ENCODE results near the gene MTF2. TPM values are rescaled to one million over a fixed set of nuclear protein-coding genes. Genes with fewer than 3 reads are reported as not detected.
A peak's percentile ranks its signal among the peaks of the same experiment; 100 is the strongest.

The MTF2 gene
- total and polyA plus RNA-seq, 9 of the 15 experiments (the other 6 are each of a cell fraction or from before 2014, with no cell fraction given): 29.3 to 124 (median 57.7) TPM

GRCh38 chr1:93061895-93062792 lies 16.9 kb upstream of the MTF2 start (continued):
- TF ChIP-seq DACH1 (IDR thresholded peaks at IDR 0.05; ENCODE audit: partially characterized antibody) (peak; percentile 88), MAFF (IDR thresholded peaks at IDR 0.05; ENCODE audit: low read length) (no peak), CC2D1A (IDR thresholded peaks at IDR 0.05) (peak; percentile 74; the same call in 1 of the 2 replicates), RAD21 (CRISPR knock-in tag; conservative IDR thresholded peaks at IDR 0.05 in 1 of 2, IDR thresholded peaks at IDR 0.05 in 1 of 2) (peak; percentile 96), ZNF586 (CRISPR knock-in tag; conservative IDR thresholded peaks at IDR 0.05) (no peak), ZNF121 (CRISPR knock-in tag; conservative IDR thresholded peaks at IDR 0.05) (0 out of 2 replicates have a peak, but pooled peaks have one; percentile 34), FOSL1 (tag; conservative IDR thresholded peaks at IDR 0.05) (peak; percentile 33), HBP1 (CRISPR knock-in tag; IDR thresholded peaks at IDR 0.05) (no peak)
- TF ChIP-seq, protein P1, sequence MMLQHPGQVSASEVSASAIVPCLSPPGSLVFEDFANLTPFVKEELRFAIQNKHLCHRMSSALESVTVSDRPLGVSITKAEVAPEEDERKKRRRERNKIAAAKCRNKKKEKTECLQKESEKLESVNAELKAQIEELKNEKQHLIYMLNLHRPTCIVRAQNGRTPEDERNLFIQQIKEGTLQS (IDR thresholded peaks at IDR 0.05): peak; percentile 19; the same call in 1 of the 2 replicates
- TF ChIP-seq, protein P1 (CRISPR knock-in tag; conservative IDR thresholded peaks at IDR 0.05): no peak

Data from K562 (cell line).